Measurements from ENCODE around the gene TMPRSS11F. TPM values are rescaled to one million over a fixed set of nuclear protein-coding genes. Genes with fewer than 3 reads are reported as not detected.

Gene TMPRSS11F
- total RNA-seq, 4 donors from 2014 or later = not detected

GRCh38 chr4:68038272-68038671, 91.4 kb downstream of the TMPRSS11F start:
- TF ChIP-seq CTCF (IDR thresholded peaks at IDR 0.05) = no peak
- DNase-seq (ENCODE audit: low spot score) = no peak
- no peak for ATAC-seq (ENCODE audit: low FRiP score)

GRCh38 chr4:68021185-68021584, 108.5 kb downstream of the TMPRSS11F start:
- no peak for ATAC-seq (ENCODE audit: low FRiP score)
- TF ChIP-seq CTCF (IDR thresholded peaks at IDR 0.05) = no peak
- no peak for DNase-seq (ENCODE audit: low spot score)

- no peak for TF ChIP-seq CTCF (IDR thresholded peaks at IDR 0.05)
- DNase-seq (ENCODE audit: low spot score) = no peak
- ATAC-seq (ENCODE audit: low FRiP score) = no peak
Observed at GRCh38 chr4:68011684-68012083, 118.0 kb downstream of the TMPRSS11F start.

Small RNA genes lying within 50 kb of the gene (small RNA-seq; reads per million reads assigned to genes)
- not detected for gene RNU6-95P

Other genes starting within 250 kb of the TMPRSS11F start
- gene TMPRSS11D, start 245.9 kb downstream of the TMPRSS11F start, total RNA-seq = not detected
- not detected for gene TMPRSS11A, start 166.4 kb downstream of the TMPRSS11F start, total RNA-seq
- gene TMPRSS11B, start 115.8 kb upstream of the TMPRSS11F start, total RNA-seq = not detected
- 10 to 100 TPM; 43.3 to 78.2 (median 60.9) TPM for gene YTHDC1, start 220.2 kb upstream of the TMPRSS11F start, total RNA-seq